ENCODE results near the gene KDM6B. TPM values are rescaled to one million over a fixed set of nuclear protein-coding genes. Genes with fewer than 3 reads are reported as not detected.

The KDM6B gene
- total RNA-seq, 1 donor from 2014 or later: 48.3 TPM

DNA sequence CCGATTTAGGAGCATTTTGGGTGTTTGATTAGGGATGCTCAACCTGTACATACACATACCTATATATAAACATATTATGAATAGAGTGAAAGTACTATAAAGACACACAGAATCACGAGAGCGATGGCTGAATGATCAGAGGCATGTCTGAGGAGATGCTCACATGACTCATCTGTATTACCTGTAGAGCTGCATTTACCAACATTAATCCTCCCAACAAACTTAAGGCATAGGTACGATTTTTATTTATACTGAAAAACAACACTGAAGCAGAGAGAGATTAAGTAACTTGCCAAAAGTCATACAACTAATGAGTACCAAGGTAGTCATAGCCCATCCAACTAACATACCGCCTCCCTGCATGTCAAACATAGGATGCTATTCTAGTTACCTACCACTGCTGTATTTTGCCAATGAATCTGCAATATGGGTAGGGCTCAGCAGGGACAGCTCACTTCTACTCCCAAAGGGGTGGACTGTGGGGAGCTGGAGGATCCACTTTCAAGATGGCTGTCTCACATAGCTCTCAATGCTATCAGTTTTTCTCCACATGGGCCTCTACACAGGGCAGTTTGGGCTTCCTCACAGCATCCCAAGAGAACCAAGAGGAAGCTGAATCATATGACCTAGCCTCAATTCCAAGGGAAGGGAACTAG is 31.1 kb downstream of the KDM6B start:
- peaks cover 13% of the 10 kb centered on the region for H3K4me1 ChIP-seq
- no peak for ATAC-seq
- H3K27ac ChIP-seq: no peak overlapping the region
- no peak overlapping the region for H3K4me3 ChIP-seq
- H3K9me3 ChIP-seq: no peaks in the 10 kb centered on the region
- intact Hi-C loops (cut with DNase I): loop anchor here (5.0 kb wide), 1 partner anchor 127 kb away; no protein-coding TSS in a partner anchor
- TF ChIP-seq, protein P1, sequence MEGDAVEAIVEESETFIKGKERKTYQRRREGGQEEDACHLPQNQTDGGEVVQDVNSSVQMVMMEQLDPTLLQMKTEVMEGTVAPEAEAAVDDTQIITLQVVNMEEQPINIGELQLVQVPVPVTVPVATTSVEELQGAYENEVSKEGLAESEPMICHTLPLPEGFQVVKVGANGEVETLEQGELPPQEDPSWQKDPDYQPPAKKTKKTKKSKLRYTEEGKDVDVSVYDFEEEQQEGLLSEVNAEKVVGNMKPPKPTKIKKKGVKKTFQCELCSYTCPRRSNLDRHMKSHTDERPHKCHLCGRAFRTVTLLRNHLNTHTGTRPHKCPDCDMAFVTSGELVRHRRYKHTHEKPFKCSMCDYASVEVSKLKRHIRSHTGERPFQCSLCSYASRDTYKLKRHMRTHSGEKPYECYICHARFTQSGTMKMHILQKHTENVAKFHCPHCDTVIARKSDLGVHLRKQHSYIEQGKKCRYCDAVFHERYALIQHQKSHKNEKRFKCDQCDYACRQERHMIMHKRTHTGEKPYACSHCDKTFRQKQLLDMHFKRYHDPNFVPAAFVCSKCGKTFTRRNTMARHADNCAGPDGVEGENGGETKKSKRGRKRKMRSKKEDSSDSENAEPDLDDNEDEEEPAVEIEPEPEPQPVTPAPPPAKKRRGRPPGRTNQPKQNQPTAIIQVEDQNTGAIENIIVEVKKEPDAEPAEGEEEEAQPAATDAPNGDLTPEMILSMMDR (IDR thresholded peaks at IDR 0.05): no peak
- H3K27me3 ChIP-seq: no peaks in the 10 kb centered on the region
- no peak for DNase-seq
- H3K36me3 ChIP-seq: peaks cover 5% of the 10 kb centered on the region

DNA sequence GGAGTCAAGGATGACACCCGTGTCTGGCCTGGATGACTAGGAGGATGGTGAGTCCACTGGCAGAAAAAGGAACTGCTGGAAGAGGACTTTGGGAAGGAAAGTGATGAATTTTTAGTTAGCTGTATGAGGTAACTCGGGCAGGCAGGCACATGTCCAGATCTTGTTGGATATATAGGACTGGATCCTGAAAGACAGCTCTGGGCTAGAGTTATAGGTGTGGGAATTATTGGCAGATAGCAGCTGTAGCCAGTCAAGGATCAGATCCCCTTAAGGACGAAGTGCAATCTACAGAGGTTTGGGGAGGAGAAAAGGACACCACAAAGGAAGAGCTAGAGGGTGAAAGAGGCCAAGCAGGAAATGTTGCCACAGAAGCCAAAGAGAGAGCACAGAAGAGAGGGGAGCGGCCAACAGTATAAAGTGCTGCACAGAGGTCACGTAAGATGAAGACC is 33.9 kb downstream of the KDM6B start:
- peaks cover 10% of the 10 kb centered on the region for H3K4me1 ChIP-seq
- intact Hi-C loops (cut with DNase I): no loop called here
- DNase-seq: no peak
- TF ChIP-seq, protein P1 (IDR thresholded peaks at IDR 0.05): no peak
- H3K9me3 ChIP-seq: no peaks in the 10 kb centered on the region
- peak; percentile 50 for ATAC-seq
- H3K27me3 ChIP-seq: no peaks in the 10 kb centered on the region
- no peak overlapping the region for H3K27ac ChIP-seq
- H3K4me3 ChIP-seq: no peak overlapping the region
- peaks cover 6% of the 10 kb centered on the region for H3K36me3 ChIP-seq

DNA sequence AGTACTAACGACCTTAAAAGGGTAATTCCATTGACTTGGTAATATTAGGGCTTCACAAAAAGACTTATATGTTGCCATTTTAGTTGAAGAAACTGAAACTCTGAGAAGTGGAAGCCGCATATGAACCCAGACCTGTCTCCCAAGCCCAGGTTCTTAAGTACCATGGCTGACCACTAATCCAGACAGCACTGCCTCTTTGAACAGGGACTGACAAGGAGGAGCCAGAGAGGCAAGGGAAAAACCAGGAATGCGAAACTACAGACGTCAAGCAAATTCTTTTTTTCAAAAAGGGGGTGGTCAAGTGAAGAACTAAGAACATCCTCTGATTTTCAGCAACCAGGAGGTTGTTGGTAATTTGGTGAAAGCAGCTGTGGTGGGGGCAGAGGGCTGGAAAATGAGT is 39.0 kb downstream of the KDM6B start:
- Histone ChIP-seq H3K27ac (no peak overlapping the region), H3K4me3 (no peak overlapping the region), H3K27me3 (no peaks in the 10 kb centered on the region), H3K4me1 (no peaks in the 10 kb centered on the region), H3K36me3 (peaks cover 10% of the 10 kb centered on the region), H3K9me3 (no peaks in the 10 kb centered on the region)
- TF ChIP-seq, protein P1 (IDR thresholded peaks at IDR 0.05): no peak
- DNase-seq (no peak), ATAC-seq (peak; percentile 45)
- intact Hi-C loops (cut with DNase I): no loop called here

DNA sequence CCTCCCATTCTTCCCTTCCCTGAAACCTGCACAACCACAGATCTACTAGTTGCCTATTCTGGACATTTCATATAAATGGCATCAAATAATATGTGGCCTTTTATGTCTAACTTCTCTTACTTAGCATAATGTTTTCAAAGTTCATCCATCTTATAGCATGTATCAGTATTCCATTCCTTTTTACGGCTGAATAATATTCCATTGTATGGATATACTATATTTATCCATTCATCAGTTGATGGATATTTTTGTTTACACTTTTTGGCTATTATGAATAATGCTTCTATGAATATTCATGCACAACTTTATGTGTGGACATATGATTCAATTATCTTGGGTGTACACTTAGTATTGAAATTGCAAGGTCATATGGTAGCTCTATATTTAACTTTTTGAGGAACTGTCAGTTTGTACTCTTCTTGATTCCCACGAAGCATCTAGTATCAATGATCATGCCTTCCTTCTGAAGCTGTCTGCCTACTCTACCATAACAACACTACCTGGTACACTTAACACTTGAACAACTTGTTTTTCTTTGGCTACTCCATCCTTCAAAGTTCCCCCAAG is 41.9 kb downstream of the KDM6B start:
- Histone ChIP-seq H3K4me3 (no peak overlapping the region), H3K9me3 (no peaks in the 10 kb centered on the region), H3K4me1 (peaks cover 8% of the 10 kb centered on the region), H3K27me3 (no peaks in the 10 kb centered on the region), H3K36me3 (peaks cover 20% of the 10 kb centered on the region), H3K27ac (no peak overlapping the region)
- intact Hi-C loops (cut with DNase I): no loop called here
- ATAC-seq (no peak), DNase-seq (no peak)
- TF ChIP-seq, protein P1 (IDR thresholded peaks at IDR 0.05): no peak

DNA sequence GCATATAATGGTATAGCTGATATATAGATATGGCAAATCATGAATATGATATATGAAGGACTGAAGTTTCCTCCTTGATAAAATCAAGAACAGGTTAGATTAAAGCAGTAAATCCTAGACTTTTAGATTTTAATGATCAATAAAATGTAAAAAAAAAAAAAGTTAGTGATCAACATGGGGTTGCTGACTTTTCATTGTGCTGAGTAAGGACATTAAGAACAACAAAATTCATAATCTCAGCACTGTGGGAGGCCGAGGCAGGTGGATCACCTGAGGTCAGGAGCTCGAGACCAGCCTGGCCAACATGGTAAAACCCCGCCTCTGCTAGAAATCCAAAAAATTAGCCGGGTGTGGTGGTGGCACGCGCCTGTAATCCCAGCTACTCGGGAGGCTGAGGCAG is 44.2 kb downstream of the KDM6B start:
- TF ChIP-seq, protein P1 (IDR thresholded peaks at IDR 0.05): no peak
- Histone ChIP-seq H3K4me1 (peaks cover 23% of the 10 kb centered on the region), H3K36me3 (peaks cover 14% of the 10 kb centered on the region), H3K27me3 (no peaks in the 10 kb centered on the region), H3K9me3 (no peaks in the 10 kb centered on the region), H3K27ac (no peak overlapping the region), H3K4me3 (no peak overlapping the region)
- intact Hi-C loops (cut with DNase I): no loop called here
- ATAC-seq (no peak), DNase-seq (no peak)

All from upper lobe of right lung (tissue), 1 donor.